NT2/D1 (cell line): ENCODE data around the gene OTOG.

Source experiments
- DNase-seq: peaks from one replicate; pipeline ENCODE4 v3.0.0-alpha.2; 2011; ENCODE audit warnings: low read depth, low spot score
- H3K27me3 ChIP-seq: 2 replicates; pipeline ENCODE4 v1.6.0; 2011; ENCODE audit warnings: mild to moderate bottlenecking; ENCODE audit not compliant: insufficient read length, insufficient read depth
- H3K36me3 ChIP-seq: 2 replicates; pipeline ENCODE4 v1.6.1; 2011; ENCODE audit warnings: mild to moderate bottlenecking, low read length, mixed read lengths; ENCODE audit not compliant: insufficient read depth, insufficient read length
- H3K4me1 ChIP-seq: 2 replicates; pipeline ENCODE4 v1.5.1; 2011; ENCODE audit not compliant: insufficient read depth, insufficient read length
- H3K4me3 ChIP-seq: 2 replicates; pipeline ENCODE4 v1.5.1; 2011; ENCODE audit warnings: low read depth; ENCODE audit not compliant: insufficient read length
- H3K9ac ChIP-seq: 2 replicates; pipeline ENCODE4 v1.6.0; 2011; ENCODE audit warnings: low read depth; ENCODE audit not compliant: insufficient read length
- H3K9me3 ChIP-seq: 2 replicates; pipeline ENCODE4 v1.5.1; 2011; ENCODE audit warnings: mild to moderate bottlenecking, low read length; ENCODE audit not compliant: insufficient read depth
- SUZ12 ChIP-seq: IDR thresholded peaks from 2 replicates; pipeline ENCODE4 v1.6.1; 2011; ENCODE audit not compliant: insufficient read length, insufficient read depth; ENCODE audit errors: extremely low read depth
- YY1 ChIP-seq: IDR thresholded peaks from 2 replicates; pipeline ENCODE4 v1.6.1; 2011; ENCODE audit not compliant: insufficient read length, insufficient read depth
- ZNF274 ChIP-seq: IDR thresholded peaks from 2 replicates; pipeline ENCODE4 v1.6.1; 2011; ENCODE audit warnings: mild to moderate bottlenecking, low read depth, low read length

Gene OTOG

DNA sequence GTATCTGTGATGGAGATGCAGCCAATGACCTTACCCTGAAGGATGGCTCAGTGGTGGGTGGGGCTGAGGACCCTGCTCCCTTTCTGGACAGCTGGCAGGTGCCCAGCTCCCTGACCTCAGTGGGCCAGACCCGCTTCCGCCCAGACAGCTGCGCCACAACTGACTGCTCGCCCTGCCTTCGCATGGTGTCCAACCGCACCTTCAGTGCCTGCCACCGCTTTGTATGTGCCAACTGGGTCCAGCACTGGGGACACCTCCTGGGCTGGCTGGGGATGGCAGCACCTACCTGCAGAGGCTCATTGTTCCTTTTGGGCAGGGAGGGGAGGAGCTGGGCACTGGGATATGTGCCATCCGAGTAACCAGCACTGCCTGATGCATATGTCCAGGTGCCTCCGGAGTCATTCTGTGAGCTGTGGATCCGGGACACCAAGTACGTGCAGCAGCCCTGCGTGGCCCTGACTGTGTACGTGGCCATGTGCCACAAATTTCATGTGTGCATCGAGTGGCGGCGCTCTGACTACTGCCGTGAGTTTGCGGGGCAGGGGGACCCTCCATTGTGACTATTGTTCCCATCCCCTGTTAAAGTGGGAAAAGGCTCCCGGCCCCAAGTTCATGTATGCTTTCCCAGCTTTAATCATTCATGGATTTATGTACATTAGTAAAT, 84.8 kb downstream of the OTOG start:
- H3K36me3 ChIP-seq = no peaks in the 10 kb centered on the region
- H3K4me3 ChIP-seq = no peak overlapping the region
- no peak overlapping the region for H3K9ac ChIP-seq

DNA sequence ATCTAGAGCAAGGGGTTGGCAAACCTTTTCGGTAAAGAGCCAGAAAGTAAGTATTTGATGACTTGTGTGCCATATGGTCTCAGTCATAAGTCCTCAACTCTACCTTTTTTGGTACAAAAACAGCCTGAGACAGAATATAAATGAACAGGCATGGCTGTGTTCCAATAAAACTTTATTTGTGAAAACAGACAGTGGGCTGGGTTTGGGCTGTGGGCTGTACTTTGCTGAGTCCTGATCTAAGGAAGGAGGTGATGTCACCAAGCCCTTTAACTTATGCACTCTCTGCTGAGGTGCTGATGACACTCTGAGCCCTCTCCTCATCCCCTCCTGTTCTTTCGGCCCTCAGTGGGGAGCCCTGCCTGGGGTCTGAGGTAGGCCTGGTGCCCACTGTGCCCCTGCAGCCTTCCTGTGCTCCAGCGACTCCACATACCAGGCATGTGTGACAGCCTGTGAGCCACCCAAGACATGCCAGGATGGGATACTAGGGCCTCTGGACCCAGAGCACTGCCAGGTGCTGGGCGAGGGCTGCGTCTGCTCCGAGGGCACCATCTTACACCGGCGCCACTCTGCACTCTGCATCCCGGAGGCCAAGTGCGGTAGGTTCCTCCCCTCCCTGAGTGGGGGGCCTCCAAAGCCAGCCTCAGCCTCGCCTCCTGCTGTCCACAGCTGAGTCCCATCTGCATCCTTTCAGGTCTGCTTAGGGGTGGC, 86.4 kb downstream of the OTOG start:
- Histone ChIP-seq H3K27me3 (no peaks in the 10 kb centered on the region), H3K36me3 (no peaks in the 10 kb centered on the region), H3K9me3 (no peaks in the 10 kb centered on the region), H3K4me1 (peaks cover 5% of the 10 kb centered on the region), H3K9ac (no peak overlapping the region), H3K4me3 (no peak overlapping the region)
- no peak for TF ChIP-seq YY1
- TF ChIP-seq ZNF274 = no peak
- DNase-seq = no peak

More for the DNA sequence above, 84.8 kb downstream of the OTOG start:
- H3K4me1 ChIP-seq = peaks cover 5% of the 10 kb centered on the region
- no peaks in the 10 kb centered on the region for H3K9me3 ChIP-seq
- DNase-seq = no peak
- H3K27me3 ChIP-seq = no peaks in the 10 kb centered on the region
- no peak for TF ChIP-seq ZNF274

DNA sequence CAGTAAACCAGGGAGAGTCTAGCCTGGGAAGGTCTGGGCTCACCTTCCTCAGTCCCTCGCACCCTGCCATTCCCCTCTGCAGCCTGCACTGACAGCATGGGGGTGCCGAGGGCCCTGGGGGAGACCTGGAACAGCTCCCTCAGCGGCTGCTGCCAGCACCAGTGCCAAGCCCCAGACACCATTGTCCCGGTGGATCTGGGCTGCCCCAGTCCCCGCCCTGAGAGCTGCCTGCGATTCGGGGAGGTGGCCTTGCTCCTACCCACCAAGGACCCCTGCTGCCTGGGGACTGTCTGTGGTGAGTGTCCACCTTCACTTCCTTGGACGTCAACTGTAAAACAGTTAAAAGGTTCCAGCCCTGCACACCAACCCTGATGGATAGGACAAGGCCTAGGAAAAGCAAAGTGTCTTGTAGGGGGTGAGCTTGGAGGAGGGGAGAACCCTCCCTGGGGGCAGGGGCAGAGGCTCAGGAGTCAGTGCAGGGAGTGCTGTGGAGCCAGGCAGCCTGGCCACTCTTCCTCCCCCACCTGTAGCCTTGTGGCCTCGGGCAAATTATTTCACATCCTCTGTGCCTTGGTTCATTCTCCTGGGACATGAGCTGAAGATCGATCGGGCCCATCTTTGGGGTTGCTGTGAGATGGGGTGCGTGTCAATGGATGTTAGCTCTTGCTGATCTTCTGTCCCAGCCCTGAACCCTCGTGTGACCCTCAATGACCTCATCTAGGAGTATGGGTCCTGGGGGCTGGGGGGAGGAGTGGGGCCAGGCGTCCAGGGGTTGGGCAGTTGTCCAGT, 87.1 kb downstream of the OTOG start:
- DNase-seq = no peak
- Histone ChIP-seq H3K9ac (no peak overlapping the region), H3K9me3 (no peaks in the 10 kb centered on the region), H3K27me3 (no peaks in the 10 kb centered on the region), H3K4me1 (peaks cover 5% of the 10 kb centered on the region), H3K4me3 (no peak overlapping the region), H3K36me3 (no peaks in the 10 kb centered on the region)
- no peak for TF ChIP-seq ZNF274
- no peak for TF ChIP-seq YY1
- TF ChIP-seq SUZ12 = no peak

DNA sequence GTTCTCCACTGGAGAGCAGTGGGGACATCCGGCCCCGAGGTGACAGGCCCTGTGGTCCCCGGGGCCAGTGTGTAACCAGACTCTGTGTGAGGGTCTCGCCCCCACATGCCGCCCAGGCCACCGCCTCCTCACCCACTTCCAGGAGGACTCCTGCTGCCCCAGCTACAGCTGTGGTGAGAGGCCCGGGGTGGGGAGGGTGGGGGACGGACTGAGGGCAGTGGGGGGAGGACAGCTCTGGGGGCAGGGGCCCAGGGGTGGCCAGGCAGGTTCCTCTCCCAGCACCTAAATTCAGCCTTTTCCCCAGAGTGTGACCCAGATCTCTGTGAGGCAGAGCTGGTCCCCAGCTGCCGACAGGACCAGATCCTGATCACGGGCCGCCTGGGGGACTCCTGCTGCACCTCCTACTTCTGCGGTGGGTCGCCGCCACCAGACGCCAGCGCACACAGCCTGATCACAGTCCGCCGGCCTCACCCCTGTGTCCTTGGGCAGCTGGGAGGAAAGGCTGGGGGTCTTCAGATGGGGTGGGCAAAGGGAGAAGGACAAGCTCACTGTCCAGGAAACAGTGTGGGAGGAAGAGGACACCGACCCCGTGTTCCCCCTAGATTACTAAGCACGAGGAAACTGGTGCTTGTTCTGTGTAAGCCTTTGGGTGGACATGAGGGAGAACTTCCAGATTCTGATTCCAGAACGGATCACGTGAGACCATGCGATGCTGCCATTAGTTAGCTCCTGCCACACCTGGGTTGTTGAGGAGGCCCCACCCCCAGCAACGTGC, 87.9 kb downstream of the OTOG start:
- TF ChIP-seq SUZ12 (no peak), YY1 (no peak), ZNF274 (no peak)

DNA sequence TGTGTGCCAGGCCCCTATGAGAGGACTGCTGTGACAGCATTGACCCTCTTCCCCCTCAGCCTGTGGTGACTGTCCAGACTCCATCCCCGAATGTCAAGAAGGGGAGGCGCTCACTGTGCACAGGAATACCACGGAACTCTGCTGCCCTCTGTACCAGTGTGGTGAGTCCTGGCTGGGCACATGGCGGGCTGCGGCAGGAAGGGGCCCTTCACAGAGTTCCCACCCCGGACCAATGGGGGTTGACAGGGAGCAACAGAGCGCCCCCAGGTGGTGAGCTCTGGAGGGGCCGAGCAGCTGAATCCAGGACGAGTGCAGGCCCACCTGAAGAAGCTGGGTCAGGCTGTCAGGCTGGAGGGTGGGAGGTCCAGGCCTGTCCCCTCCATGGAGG, 88.5 kb downstream of the OTOG start:
- H3K4me1 ChIP-seq = peaks cover 5% of the 10 kb centered on the region
- no peak overlapping the region for H3K4me3 ChIP-seq

More for the DNA sequence above, 87.9 kb downstream of the OTOG start:
- H3K36me3 ChIP-seq = no peaks in the 10 kb centered on the region
- H3K9me3 ChIP-seq = no peaks in the 10 kb centered on the region
- no peak overlapping the region for H3K9ac ChIP-seq
- peaks cover 5% of the 10 kb centered on the region for H3K4me1 ChIP-seq
- DNase-seq = no peak
- H3K4me3 ChIP-seq = no peak overlapping the region
- H3K27me3 ChIP-seq = no peaks in the 10 kb centered on the region

DNA sequence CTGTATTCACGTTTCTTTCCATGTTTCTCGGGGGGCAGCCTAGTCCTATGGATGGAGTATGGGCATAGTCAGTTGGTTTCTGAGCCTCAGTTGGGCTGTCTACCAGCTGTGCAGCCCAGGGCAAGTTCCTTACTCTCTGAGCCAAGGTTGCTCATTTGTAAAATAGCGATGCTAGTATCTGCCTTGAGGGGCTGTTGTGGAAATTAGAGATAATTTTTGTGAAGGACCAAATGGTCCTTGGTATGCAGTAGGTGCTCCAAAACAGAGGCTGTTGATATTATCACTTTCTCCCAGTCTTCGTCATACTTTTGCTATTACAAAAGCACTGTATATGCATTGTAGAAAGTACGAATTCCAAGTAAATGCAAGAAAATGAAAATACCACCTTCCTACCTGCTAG, 89.7 kb downstream of the OTOG start:
- no peaks in the 10 kb centered on the region for H3K27me3 ChIP-seq
- no peaks in the 10 kb centered on the region for H3K9me3 ChIP-seq
- H3K36me3 ChIP-seq = no peaks in the 10 kb centered on the region
- DNase-seq = no peak
- no peak overlapping the region for H3K9ac ChIP-seq
- TF ChIP-seq YY1 (no peak), ZNF274 (no peak)
- peaks cover 5% of the 10 kb centered on the region for H3K4me1 ChIP-seq
- no peak overlapping the region for H3K4me3 ChIP-seq

More for the DNA sequence above, 88.5 kb downstream of the OTOG start:
- H3K27me3 ChIP-seq = no peaks in the 10 kb centered on the region
- H3K9me3 ChIP-seq = no peaks in the 10 kb centered on the region
- no peaks in the 10 kb centered on the region for H3K36me3 ChIP-seq
- TF ChIP-seq ZNF274 (no peak), SUZ12 (no peak), YY1 (no peak)
- no peak for DNase-seq
- no peak overlapping the region for H3K9ac ChIP-seq

DNA sequence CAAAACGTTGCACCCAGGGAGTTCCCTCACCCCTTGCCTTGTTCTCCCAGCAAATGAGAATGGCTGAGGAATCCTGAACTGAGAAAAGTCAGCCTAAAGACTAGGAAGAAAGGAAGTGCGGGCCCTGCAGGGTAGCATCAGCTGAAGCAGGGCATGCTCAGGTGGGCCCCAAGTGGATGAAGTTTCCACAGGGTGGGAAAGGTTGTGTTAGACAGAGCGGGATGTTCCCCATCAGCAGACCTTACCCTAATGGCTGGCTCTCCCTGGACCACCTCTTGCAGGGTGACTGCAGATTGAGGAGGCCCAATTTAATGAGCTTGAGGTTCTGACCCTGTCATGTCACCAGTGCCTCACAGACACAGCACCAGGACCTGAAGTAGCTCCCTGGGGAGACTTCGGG, 90.8 kb downstream of the OTOG start:
- no peak for DNase-seq
- Histone ChIP-seq H3K9me3 (no peaks in the 10 kb centered on the region), H3K4me3 (no peak overlapping the region), H3K27me3 (no peaks in the 10 kb centered on the region), H3K4me1 (peaks cover 5% of the 10 kb centered on the region), H3K36me3 (no peaks in the 10 kb centered on the region), H3K9ac (no peak overlapping the region)
- TF ChIP-seq ZNF274 (no peak), YY1 (no peak), SUZ12 (no peak)
